ENCODE results near the gene UBE2E3.

DNA sequence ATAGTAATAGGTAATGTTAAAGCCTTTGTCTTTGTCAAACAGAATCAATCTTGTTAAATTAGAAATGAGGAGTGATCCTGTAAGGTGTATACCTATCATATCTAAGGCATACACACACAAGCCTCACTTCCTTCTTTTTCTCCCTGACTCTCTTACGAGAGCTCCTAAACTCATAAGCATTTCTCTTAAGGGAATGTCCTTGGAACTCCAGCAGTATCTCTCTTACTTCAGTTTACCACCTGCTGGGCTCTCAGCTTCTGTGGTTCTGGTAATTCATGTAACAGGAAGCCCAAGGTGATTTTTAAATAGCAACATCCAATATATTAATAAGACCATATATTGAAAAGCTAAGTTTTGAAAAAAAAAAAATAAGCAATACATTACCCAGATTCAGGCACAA lies 85.9 kb downstream of the UBE2E3 start:
- TF ChIP-seq, protein P1, sequence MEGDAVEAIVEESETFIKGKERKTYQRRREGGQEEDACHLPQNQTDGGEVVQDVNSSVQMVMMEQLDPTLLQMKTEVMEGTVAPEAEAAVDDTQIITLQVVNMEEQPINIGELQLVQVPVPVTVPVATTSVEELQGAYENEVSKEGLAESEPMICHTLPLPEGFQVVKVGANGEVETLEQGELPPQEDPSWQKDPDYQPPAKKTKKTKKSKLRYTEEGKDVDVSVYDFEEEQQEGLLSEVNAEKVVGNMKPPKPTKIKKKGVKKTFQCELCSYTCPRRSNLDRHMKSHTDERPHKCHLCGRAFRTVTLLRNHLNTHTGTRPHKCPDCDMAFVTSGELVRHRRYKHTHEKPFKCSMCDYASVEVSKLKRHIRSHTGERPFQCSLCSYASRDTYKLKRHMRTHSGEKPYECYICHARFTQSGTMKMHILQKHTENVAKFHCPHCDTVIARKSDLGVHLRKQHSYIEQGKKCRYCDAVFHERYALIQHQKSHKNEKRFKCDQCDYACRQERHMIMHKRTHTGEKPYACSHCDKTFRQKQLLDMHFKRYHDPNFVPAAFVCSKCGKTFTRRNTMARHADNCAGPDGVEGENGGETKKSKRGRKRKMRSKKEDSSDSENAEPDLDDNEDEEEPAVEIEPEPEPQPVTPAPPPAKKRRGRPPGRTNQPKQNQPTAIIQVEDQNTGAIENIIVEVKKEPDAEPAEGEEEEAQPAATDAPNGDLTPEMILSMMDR (IDR thresholded peaks at IDR 0.05; ENCODE audit: low read depth, low read length, poor library complexity, severe bottlenecking) = no peak
- no peak for TF ChIP-seq EZH2phosphoT487 (IDR thresholded peaks at IDR 0.05; ENCODE audit: borderline replicate concordance, low read length)

All from DOHH2 (cell line).